ENCODE measurements around the gene TBC1D22A. TPM values are rescaled to one million over a fixed set of nuclear protein-coding genes. Genes with fewer than 3 reads are reported as not detected.

Gene TBC1D22A
- polyA plus RNA-seq, 1 of the 3 experiments (the other 2 are of a cell fraction): 16.5 TPM

DNA sequence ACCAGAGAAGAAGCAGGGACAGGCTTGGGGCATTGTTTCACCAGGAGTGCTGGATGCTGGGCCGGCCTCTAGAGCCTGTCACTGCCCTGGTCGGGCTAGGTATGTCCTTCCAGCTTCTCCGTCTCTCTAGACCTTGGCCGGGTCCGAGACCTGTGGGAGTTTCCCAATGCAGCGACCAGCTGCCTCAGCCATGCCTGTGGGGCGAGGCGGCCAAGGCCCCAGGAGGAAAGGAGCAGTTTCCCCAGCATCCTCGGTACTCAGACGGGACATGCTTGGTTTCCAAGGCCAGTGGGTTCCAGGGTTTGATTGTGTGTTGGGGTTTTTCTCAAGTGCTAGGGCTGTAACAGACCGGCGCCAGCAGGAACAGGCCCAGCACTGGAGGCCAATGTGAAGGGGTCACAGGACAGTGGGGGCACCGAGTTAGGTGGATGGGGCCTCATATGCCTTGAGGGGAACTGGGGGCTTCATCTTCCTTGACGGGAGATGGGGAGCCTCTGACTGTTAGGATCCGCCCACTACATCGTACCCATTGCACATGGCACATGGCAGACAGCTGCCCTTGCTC lies 339.0 kb downstream of the TBC1D22A start:
- Histone ChIP-seq H3K4me2 (no peak overlapping the region), H2AFZ (ENCODE audit: low read depth) (no peak overlapping the region), H4K20me1 (ENCODE audit: insufficient read depth) (no peaks in the 10 kb centered on the region), H3K4me1 (ENCODE audit: control insufficient read depth in 1 of 2, insufficient read depth in 2 of 2, low read depth in 1 of 2, low read length in 1 of 2) (peaks cover 0 to 17% of the 10 kb centered on the region in 2 experiments; a peak in 1 of 4 replicates), H3K79me2 (ENCODE audit: insufficient read depth) (no peaks in the 10 kb centered on the region), H3K9me2 (no peaks in the 10 kb centered on the region), H3K27ac (ENCODE audit: low read depth in 2 of 2, low read length in 1 of 2) (no peak overlapping the region), H3K36me3 (replicated peaks in 1 of 2; ENCODE audit: control insufficient read depth in 1 of 2, insufficient read depth in 2 of 2, low read length in 1 of 2) (no peaks in the 10 kb centered on the region), H3K9ac (no peak overlapping the region), H3K9me3 (no peaks in the 10 kb centered on the region), H3K27me3 (ENCODE audit: insufficient read depth) (no peaks in the 10 kb centered on the region), H3K4me3 (ENCODE audit: low read depth in 2 of 2, low read length in 1 of 2) (no peak overlapping the region), H3F3A (replicated peaks; ENCODE audit: insufficient read depth) (peaks cover 3% of the 10 kb centered on the region)
- POLR2A ChIA-PET: no interaction called here
- WGBS (ENCODE audit: low lambda C conversion rate): 100% methylated on average over 2 of the region's 16 CpGs
- no peak for DNase-seq
- CTCF ChIA-PET: interaction anchor here (1.3 kb wide), 1 partner anchor 303 kb away, joined by 4 read pairs; no protein-coding TSS in a partner anchor
- TF ChIP-seq, protein P1, sequence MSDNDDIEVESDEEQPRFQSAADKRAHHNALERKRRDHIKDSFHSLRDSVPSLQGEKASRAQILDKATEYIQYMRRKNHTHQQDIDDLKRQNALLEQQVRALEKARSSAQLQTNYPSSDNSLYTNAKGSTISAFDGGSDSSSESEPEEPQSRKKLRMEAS (IDR thresholded peaks at IDR 0.05; ENCODE audit: low read depth): no peak
- TF ChIP-seq TAF1 (IDR thresholded peaks at IDR 0.05; ENCODE audit: borderline replicate concordance, low read depth, low read length) (no peak), FOXJ3 (CRISPR knock-in tag; IDR thresholded peaks at IDR 0.05) (no peak), NRF1 (IDR thresholded peaks at IDR 0.05; ENCODE audit: low read depth, low read length) (no peak), YY1 (IDR thresholded peaks at IDR 0.05; ENCODE audit: low read depth) (no peak), GATA2 (CRISPR knock-in tag; IDR thresholded peaks at IDR 0.05) (no peak), FOSL2 (IDR thresholded peaks at IDR 0.05; ENCODE audit: borderline replicate concordance, low read depth) (no peak), EP300 (IDR thresholded peaks at IDR 0.05; ENCODE audit: borderline replicate concordance in 1 of 2, low read depth in 1 of 2, low read length in 1 of 2) (no peak), EZH2phosphoT487 (IDR thresholded peaks at IDR 0.05; ENCODE audit: borderline replicate concordance, low read depth) (no peak), TEAD4 (IDR thresholded peaks at IDR 0.05; ENCODE audit: borderline replicate concordance, insufficient read depth) (no peak), SMC3 (IDR thresholded peaks at IDR 0.05; ENCODE audit: low read depth, low read length) (no peak), SIN3A (IDR thresholded peaks at IDR 0.05; ENCODE audit: borderline replicate concordance, low read depth, low read length) (no peak), FOXM1 (IDR thresholded peaks at IDR 0.05; ENCODE audit: low read depth) (no peak), RXRA (IDR thresholded peaks at IDR 0.05; ENCODE audit: borderline replicate concordance, low read depth) (no peak), RAD21 (IDR thresholded peaks at IDR 0.05; ENCODE audit: low read length) (no peak)
- TF ChIP-seq, protein P2, sequence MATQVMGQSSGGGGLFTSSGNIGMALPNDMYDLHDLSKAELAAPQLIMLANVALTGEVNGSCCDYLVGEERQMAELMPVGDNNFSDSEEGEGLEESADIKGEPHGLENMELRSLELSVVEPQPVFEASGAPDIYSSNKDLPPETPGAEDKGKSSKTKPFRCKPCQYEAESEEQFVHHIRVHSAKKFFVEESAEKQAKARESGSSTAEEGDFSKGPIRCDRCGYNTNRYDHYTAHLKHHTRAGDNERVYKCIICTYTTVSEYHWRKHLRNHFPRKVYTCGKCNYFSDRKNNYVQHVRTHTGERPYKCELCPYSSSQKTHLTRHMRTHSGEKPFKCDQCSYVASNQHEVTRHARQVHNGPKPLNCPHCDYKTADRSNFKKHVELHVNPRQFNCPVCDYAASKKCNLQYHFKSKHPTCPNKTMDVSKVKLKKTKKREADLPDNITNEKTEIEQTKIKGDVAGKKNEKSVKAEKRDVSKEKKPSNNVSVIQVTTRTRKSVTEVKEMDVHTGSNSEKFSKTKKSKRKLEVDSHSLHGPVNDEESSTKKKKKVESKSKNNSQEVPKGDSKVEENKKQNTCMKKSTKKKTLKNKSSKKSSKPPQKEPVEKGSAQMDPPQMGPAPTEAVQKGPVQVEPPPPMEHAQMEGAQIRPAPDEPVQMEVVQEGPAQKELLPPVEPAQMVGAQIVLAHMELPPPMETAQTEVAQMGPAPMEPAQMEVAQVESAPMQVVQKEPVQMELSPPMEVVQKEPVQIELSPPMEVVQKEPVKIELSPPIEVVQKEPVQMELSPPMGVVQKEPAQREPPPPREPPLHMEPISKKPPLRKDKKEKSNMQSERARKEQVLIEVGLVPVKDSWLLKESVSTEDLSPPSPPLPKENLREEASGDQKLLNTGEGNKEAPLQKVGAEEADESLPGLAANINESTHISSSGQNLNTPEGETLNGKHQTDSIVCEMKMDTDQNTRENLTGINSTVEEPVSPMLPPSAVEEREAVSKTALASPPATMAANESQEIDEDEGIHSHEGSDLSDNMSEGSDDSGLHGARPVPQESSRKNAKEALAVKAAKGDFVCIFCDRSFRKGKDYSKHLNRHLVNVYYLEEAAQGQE (IDR thresholded peaks at IDR 0.05; ENCODE audit: low read depth, low read length): no peak
